GM18951 (cell line): ENCODE measurements around the gene PLA2G10.

ENCODE experiments used
- POLR2A ChIP-seq: IDR thresholded peaks from 4 replicates; pipeline ENCODE4 v1.6.1; 2011; ENCODE audit warnings: mild to moderate bottlenecking; ENCODE audit not compliant: insufficient read length, insufficient read depth; ENCODE audit errors: extremely low read depth
- in situ Hi-C: fragments of 300-500 bp; cut with MboI; formaldehyde crosslinking; loops from one replicate; pipeline ENCODE4 v1.12.0; 2022; ENCODE audit warnings: low sequenced_read_pairs, mixed read lengths, inconsistent platforms; ENCODE audit not compliant: unreplicated experiment

The PLA2G10 gene

GRCh38 chr16:14678748-14679497 lies 15.2 kb downstream of the PLA2G10 start:
- in situ Hi-C loops: no loop called here
- no peak for TF ChIP-seq POLR2A

GRCh38 chr16:14677627-14678026 lies 16.5 kb downstream of the PLA2G10 start:
- no peak for TF ChIP-seq POLR2A
- in situ Hi-C loops: no loop called here

- no peak for TF ChIP-seq POLR2A
- in situ Hi-C loops: no loop called here
Measured at GRCh38 chr16:14676633-14677032, 17.5 kb downstream of the PLA2G10 start.

- no peak for TF ChIP-seq POLR2A
- in situ Hi-C loops: no loop called here
Measured at GRCh38 chr16:14672403-14672971, 21.6 kb downstream of the PLA2G10 start.

GRCh38 chr16:14669776-14670175 lies 24.3 kb downstream of the PLA2G10 start:
- in situ Hi-C loops: no loop called here
- no peak for TF ChIP-seq POLR2A

- in situ Hi-C loops: no loop called here
- no peak for TF ChIP-seq POLR2A
Measured at GRCh38 chr16:14668556-14669223, 25.4 kb downstream of the PLA2G10 start.

- in situ Hi-C loops: no loop called here
- TF ChIP-seq POLR2A: no peak
Measured at GRCh38 chr16:14667347-14668266, 26.5 kb downstream of the PLA2G10 start.

- peak; percentile 27 for TF ChIP-seq POLR2A
- in situ Hi-C loops: no loop called here
Measured at GRCh38 chr16:14658063-14658462, 36.0 kb downstream of the PLA2G10 start.

- no peak for TF ChIP-seq POLR2A
- in situ Hi-C loops: no loop called here
Measured at GRCh38 chr16:14652726-14653125, 41.4 kb downstream of the PLA2G10 start.

- TF ChIP-seq POLR2A: no peak
Measured at GRCh38 chr16:14650629-14651028, 43.5 kb downstream of the PLA2G10 start.

GRCh38 chr16:14649816-14650215 lies 44.3 kb downstream of the PLA2G10 start:
- in situ Hi-C loops: no loop called here
- no peak for TF ChIP-seq POLR2A

More at GRCh38 chr16:14650629-14651028, 43.5 kb downstream of the PLA2G10 start:
- in situ Hi-C loops: no loop called here

- in situ Hi-C loops: no loop called here
- TF ChIP-seq POLR2A: no peak
Measured at GRCh38 chr16:14641926-14642325, 52.2 kb downstream of the PLA2G10 start.

GRCh38 chr16:14641206-14641605 lies 52.9 kb downstream of the PLA2G10 start:
- TF ChIP-seq POLR2A: no peak
- in situ Hi-C loops: no loop called here
